ENCODE measurements around the gene NLGN1.

Gene NLGN1

DNA sequence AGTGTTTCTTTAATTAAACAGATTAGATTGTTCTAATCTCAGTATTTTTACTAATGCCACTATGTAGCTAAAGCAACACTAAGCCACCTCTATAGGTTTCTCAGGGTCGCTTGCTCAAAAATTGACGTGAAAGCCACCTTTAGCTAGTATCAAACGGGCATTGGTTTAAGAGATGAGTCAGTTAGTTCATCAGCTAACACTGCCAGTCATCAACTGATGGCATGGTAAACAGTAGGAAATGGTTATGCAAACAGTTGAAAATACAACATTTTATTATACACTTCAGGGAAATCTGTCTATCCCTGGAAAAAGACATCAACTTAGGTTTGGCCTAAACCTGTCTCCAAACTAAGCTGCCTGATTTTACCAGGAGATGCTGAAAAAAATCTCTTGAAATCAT lies 879.3 kb downstream of the NLGN1 start:
- H3K36me3 ChIP-seq (ENCODE audit: control insufficient read depth in 4 of 4, insufficient read depth in 4 of 4, low read length in 3 of 4) = peaks cover 0 to 2% (median 0%) of the 10 kb centered on the region in 4 experiments
- WGBS (ENCODE audit: insufficient coverage) = 100% methylated on average over 3 of the region's 3 CpGs
- H3K27ac ChIP-seq (ENCODE audit: insufficient read depth in 1 of 2, low read depth in 1 of 2, low read length in 2 of 2, poor library complexity in 1 of 2, severe bottlenecking in 2 of 2) = no peak overlapping the region
- no peaks in the 10 kb centered on the region for H3K27me3 ChIP-seq (replicated peaks in 2 of 5; ENCODE audit: control insufficient read depth in 4 of 5, insufficient read depth in 5 of 5, low read length in 4 of 5)
- no peaks in the 10 kb centered on the region for H3K4me1 ChIP-seq (ENCODE audit: control extremely low read depth in 1 of 4, control insufficient read depth in 4 of 4, insufficient read depth in 4 of 4, low read length in 3 of 4)
- no peak for DNase-seq
- ChIA-PET CTCF (no interaction called here), POLR2A (no interaction called here)
- H3K4me3 ChIP-seq (ENCODE audit: control insufficient read depth in 1 of 7, extremely low read depth in 1 of 7, insufficient read depth in 4 of 7, low read depth in 2 of 7, low read length in 6 of 7) = no peak overlapping the region
- H3K9me3 ChIP-seq (ENCODE audit: control extremely low read depth in 1 of 5, control insufficient read depth in 4 of 5, insufficient read depth in 2 of 5, low read depth in 1 of 5, low read length in 4 of 5) = no peaks in the 10 kb centered on the region

DNA sequence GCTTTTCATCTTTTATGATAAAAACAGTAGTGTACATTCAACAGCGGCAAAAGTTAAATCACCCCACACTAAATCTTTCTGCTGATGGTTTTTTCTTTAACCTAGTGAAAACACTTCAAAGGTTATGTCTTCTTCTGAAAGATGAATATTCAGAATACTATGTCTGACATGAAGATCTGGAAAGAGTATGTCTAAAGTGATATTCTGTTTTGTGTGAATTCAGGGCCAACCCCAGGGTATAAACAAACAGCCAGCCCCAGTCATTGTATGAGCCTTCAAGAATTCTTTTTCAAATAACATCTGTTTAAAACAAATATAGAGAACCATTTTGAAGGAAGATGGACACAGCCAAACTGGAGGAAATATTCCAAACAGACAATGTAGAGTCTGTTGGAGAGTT lies 880.5 kb downstream of the NLGN1 start:
- peaks cover 0 to 2% (median 0%) of the 10 kb centered on the region in 4 experiments for H3K36me3 ChIP-seq (ENCODE audit: control insufficient read depth in 4 of 4, insufficient read depth in 4 of 4, low read length in 3 of 4)
- no peak overlapping the region for H3K4me3 ChIP-seq (ENCODE audit: control insufficient read depth in 1 of 7, extremely low read depth in 1 of 7, insufficient read depth in 4 of 7, low read depth in 2 of 7, low read length in 6 of 7)
- ChIA-PET POLR2A (no interaction called here), CTCF (no interaction called here)
- H3K4me1 ChIP-seq (ENCODE audit: control extremely low read depth in 1 of 4, control insufficient read depth in 4 of 4, insufficient read depth in 4 of 4, low read length in 3 of 4) = no peaks in the 10 kb centered on the region
- no peaks in the 10 kb centered on the region for H3K27me3 ChIP-seq (replicated peaks in 2 of 5; ENCODE audit: control insufficient read depth in 4 of 5, insufficient read depth in 5 of 5, low read length in 4 of 5)
- DNase-seq = no peak
- H3K27ac ChIP-seq (ENCODE audit: insufficient read depth in 1 of 2, low read depth in 1 of 2, low read length in 2 of 2, poor library complexity in 1 of 2, severe bottlenecking in 2 of 2) = no peak overlapping the region
- no peaks in the 10 kb centered on the region for H3K9me3 ChIP-seq (ENCODE audit: control extremely low read depth in 1 of 5, control insufficient read depth in 4 of 5, insufficient read depth in 2 of 5, low read depth in 1 of 5, low read length in 4 of 5)
- no CpG with 5 or more reads among the region's 1 CpG for WGBS (ENCODE audit: insufficient coverage)

DNA sequence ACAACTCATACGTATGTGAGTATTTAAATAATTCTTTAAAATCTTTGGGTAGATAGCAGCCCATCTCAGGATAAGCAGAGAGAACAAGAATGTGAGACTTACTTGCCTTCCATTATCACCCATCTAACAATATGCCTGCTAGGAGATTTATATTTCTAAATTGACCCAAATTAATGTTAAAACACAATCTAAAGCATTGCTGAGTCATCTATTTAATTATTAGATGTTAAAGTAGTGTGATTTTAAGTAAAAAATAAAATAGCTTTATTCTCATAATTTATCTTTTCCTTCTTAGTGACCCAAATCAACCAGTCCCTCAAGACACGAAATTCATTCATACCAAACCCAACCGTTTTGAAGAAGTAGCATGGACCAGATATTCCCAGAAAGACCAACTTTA lies 882.6 kb downstream of the NLGN1 start:
- 93% methylated on average over 2 of the region's 3 CpGs for WGBS (ENCODE audit: insufficient coverage)
- H3K27me3 ChIP-seq (replicated peaks in 2 of 5; ENCODE audit: control insufficient read depth in 4 of 5, insufficient read depth in 5 of 5, low read length in 4 of 5) = no peaks in the 10 kb centered on the region
- CTCF ChIA-PET = no interaction called here
- H3K4me1 ChIP-seq (ENCODE audit: control extremely low read depth in 1 of 4, control insufficient read depth in 4 of 4, insufficient read depth in 4 of 4, low read length in 3 of 4) = no peaks in the 10 kb centered on the region
- DNase-seq = no peak
- no peak overlapping the region for H3K4me3 ChIP-seq (ENCODE audit: control insufficient read depth in 1 of 7, extremely low read depth in 1 of 7, insufficient read depth in 4 of 7, low read depth in 2 of 7, low read length in 6 of 7)
- POLR2A ChIA-PET = no interaction called here
- H3K9me3 ChIP-seq (ENCODE audit: control extremely low read depth in 1 of 5, control insufficient read depth in 4 of 5, insufficient read depth in 2 of 5, low read depth in 1 of 5, low read length in 4 of 5) = no peaks in the 10 kb centered on the region
- no peak overlapping the region for H3K27ac ChIP-seq (ENCODE audit: insufficient read depth in 1 of 2, low read depth in 1 of 2, low read length in 2 of 2, poor library complexity in 1 of 2, severe bottlenecking in 2 of 2)
- peaks cover 0 to 2% (median 0%) of the 10 kb centered on the region in 4 experiments for H3K36me3 ChIP-seq (ENCODE audit: control insufficient read depth in 4 of 4, insufficient read depth in 4 of 4, low read length in 3 of 4)

DNA sequence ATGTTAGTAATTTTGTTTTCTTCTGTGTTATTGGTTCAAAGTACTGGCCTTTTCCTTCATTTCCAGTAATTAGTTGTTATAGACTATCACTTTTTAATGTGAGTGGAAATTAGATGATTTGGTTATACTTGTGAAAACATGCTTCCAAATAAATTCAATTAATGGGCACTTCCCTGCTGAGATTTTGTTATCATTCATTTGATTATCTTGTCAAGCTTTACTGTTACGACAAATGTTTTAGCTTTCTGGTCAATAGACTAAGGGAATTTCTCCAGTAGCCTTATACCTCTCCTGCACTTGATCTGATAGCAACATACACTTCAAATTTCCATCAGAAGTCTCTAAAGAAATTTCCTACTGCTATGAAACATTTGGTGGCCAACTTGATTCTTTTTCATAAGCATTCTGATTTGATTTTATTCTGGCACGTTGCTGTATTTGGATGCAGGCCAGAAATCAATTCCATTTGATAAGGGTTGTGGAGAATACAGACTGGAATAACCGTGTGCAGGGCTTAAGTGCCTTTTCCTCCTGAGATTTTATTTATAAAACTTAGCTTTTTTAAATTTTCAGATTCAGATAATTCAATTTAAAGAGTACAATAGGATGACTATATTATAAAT lies 887.8 kb downstream of the NLGN1 start:
- DNase-seq = no peak
- H3K9me3 ChIP-seq (ENCODE audit: control extremely low read depth in 1 of 5, control insufficient read depth in 4 of 5, insufficient read depth in 2 of 5, low read depth in 1 of 5, low read length in 4 of 5) = no peaks in the 10 kb centered on the region
- ChIA-PET CTCF (no interaction called here), POLR2A (no interaction called here)
- no peak overlapping the region for H3K4me3 ChIP-seq (ENCODE audit: control insufficient read depth in 1 of 7, extremely low read depth in 1 of 7, insufficient read depth in 4 of 7, low read depth in 2 of 7, low read length in 6 of 7)
- no peak overlapping the region for H3K27ac ChIP-seq (ENCODE audit: insufficient read depth in 1 of 2, low read depth in 1 of 2, low read length in 2 of 2, poor library complexity in 1 of 2, severe bottlenecking in 2 of 2)
- peaks cover 0 to 2% (median 0%) of the 10 kb centered on the region in 4 experiments for H3K36me3 ChIP-seq (ENCODE audit: control insufficient read depth in 4 of 4, insufficient read depth in 4 of 4, low read length in 3 of 4)
- H3K4me1 ChIP-seq (ENCODE audit: control extremely low read depth in 1 of 4, control insufficient read depth in 4 of 4, insufficient read depth in 4 of 4, low read length in 3 of 4) = no peaks in the 10 kb centered on the region
- 86% methylated on average over 1 of the region's 3 CpGs for WGBS (ENCODE audit: insufficient coverage)
- no peaks in the 10 kb centered on the region for H3K27me3 ChIP-seq (replicated peaks in 2 of 5; ENCODE audit: control insufficient read depth in 4 of 5, insufficient read depth in 5 of 5, low read length in 4 of 5)

DNA sequence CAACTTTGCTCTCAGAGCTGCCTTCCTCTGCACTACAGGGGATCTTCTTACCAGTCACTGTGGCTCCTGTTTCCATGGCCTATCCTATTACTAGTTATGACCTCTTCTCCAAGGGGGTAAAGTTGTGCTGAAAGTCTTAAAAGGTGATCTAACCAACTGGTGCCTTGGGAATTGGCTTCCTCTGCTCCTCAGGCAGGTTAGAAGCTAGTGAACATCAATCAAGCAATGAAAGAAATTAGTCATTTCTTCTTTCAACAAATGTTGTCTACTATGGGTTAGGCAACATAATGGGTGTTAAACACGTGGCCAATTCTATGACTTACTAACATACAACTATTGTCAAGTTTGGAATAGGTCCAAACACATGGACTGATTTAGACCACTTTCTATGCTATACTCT lies 890.2 kb downstream of the NLGN1 start:
- H3K27me3 ChIP-seq (replicated peaks in 2 of 5; ENCODE audit: control insufficient read depth in 4 of 5, insufficient read depth in 5 of 5, low read length in 4 of 5) = no peaks in the 10 kb centered on the region
- ChIA-PET CTCF (no interaction called here), POLR2A (no interaction called here)
- no peak overlapping the region for H3K27ac ChIP-seq (ENCODE audit: insufficient read depth in 1 of 2, low read depth in 1 of 2, low read length in 2 of 2, poor library complexity in 1 of 2, severe bottlenecking in 2 of 2)
- no peaks in the 10 kb centered on the region for H3K9me3 ChIP-seq (ENCODE audit: control extremely low read depth in 1 of 5, control insufficient read depth in 4 of 5, insufficient read depth in 2 of 5, low read depth in 1 of 5, low read length in 4 of 5)
- no peak for DNase-seq
- H3K36me3 ChIP-seq (ENCODE audit: control insufficient read depth in 4 of 4, insufficient read depth in 4 of 4, low read length in 3 of 4) = no peaks in the 10 kb centered on the region
- no peak overlapping the region for H3K4me3 ChIP-seq (ENCODE audit: control insufficient read depth in 1 of 7, extremely low read depth in 1 of 7, insufficient read depth in 4 of 7, low read depth in 2 of 7, low read length in 6 of 7)
- WGBS (ENCODE audit: insufficient coverage) = no CpG with 5 or more reads among the region's 1 CpG
- no peaks in the 10 kb centered on the region for H3K4me1 ChIP-seq (ENCODE audit: control extremely low read depth in 1 of 4, control insufficient read depth in 4 of 4, insufficient read depth in 4 of 4, low read length in 3 of 4)

DNA sequence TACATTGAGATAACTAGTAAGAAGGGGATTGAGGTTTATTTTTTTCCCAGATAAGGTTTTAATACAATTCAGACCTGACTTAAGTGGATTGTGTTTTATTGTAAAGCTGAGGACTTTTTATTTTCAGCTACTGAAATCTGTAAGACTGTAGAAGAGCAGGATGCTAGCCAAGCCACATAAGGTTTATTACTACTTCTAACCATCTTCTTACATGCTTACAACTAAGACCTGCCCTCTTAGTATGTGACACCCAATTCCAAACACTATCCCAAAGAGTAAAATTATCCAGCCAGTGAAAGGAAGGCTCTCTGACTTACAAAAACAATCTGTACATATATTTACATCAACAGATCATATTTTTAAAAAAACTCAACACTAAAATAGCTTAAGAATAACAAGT lies 897.1 kb downstream of the NLGN1 start:
- no peak overlapping the region for H3K27ac ChIP-seq (ENCODE audit: insufficient read depth in 1 of 2, low read depth in 1 of 2, low read length in 2 of 2, poor library complexity in 1 of 2, severe bottlenecking in 2 of 2)
- no peaks in the 10 kb centered on the region for H3K27me3 ChIP-seq (replicated peaks in 2 of 5; ENCODE audit: control insufficient read depth in 4 of 5, insufficient read depth in 5 of 5, low read length in 4 of 5)
- no peak for DNase-seq
- no peaks in the 10 kb centered on the region for H3K9me3 ChIP-seq (ENCODE audit: control extremely low read depth in 1 of 5, control insufficient read depth in 4 of 5, insufficient read depth in 2 of 5, low read depth in 1 of 5, low read length in 4 of 5)
- no peaks in the 10 kb centered on the region for H3K4me1 ChIP-seq (ENCODE audit: control extremely low read depth in 1 of 4, control insufficient read depth in 4 of 4, insufficient read depth in 4 of 4, low read length in 3 of 4)
- POLR2A ChIA-PET = no interaction called here
- CTCF ChIA-PET = no interaction called here
- H3K36me3 ChIP-seq (ENCODE audit: control insufficient read depth in 4 of 4, insufficient read depth in 4 of 4, low read length in 3 of 4) = no peaks in the 10 kb centered on the region
- H3K4me3 ChIP-seq (ENCODE audit: control insufficient read depth in 1 of 7, extremely low read depth in 1 of 7, insufficient read depth in 4 of 7, low read depth in 2 of 7, low read length in 6 of 7) = no peak overlapping the region

DNA sequence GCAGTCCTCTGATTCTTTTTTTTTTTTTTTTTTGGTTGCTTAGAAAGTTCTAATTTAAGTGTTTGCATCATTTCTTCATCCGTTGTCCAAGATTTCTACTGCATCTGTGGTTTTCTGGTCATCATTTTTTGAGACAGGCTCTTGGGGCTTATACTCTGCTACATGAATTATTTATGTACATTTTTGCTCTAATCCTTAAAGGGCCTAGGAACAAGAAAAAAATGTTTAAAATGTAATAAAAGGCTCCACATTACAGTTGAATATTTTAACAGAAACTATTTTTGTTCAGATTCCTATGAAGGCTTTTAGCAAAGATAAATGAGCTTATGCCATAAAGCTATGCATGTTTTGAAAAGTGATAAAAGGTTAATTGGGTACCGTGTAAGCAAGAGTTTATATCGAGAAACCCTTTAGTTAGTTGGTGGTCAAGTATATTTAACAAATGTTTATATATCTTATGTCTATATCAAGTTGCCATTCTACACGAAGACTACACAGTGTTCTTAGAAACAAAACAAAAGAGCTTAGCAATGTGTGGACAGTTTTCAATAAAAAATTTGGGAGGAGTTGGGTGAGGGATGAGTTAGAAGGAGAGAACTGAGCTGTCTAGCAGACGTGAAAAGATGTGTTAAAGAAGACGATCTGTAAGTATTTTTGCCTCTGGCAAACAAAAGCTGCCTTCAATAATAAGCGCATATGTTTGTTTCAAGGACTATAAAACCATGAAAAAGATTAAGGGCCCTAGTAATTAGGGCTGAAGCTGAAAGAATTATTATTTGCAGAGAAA lies 898.0 kb downstream of the NLGN1 start:
- H3K9me3 ChIP-seq (ENCODE audit: control extremely low read depth in 1 of 5, control insufficient read depth in 4 of 5, insufficient read depth in 2 of 5, low read depth in 1 of 5, low read length in 4 of 5) = no peaks in the 10 kb centered on the region
- H3K36me3 ChIP-seq (ENCODE audit: control insufficient read depth in 4 of 4, insufficient read depth in 4 of 4, low read length in 3 of 4) = no peaks in the 10 kb centered on the region
- H3K27ac ChIP-seq (ENCODE audit: insufficient read depth in 1 of 2, low read depth in 1 of 2, low read length in 2 of 2, poor library complexity in 1 of 2, severe bottlenecking in 2 of 2) = no peak overlapping the region
- WGBS (ENCODE audit: insufficient coverage) = 90% methylated on average over 2 of the region's 7 CpGs
- no peaks in the 10 kb centered on the region for H3K27me3 ChIP-seq (replicated peaks in 2 of 5; ENCODE audit: control insufficient read depth in 4 of 5, insufficient read depth in 5 of 5, low read length in 4 of 5)
- no peak for DNase-seq
- ChIA-PET POLR2A (no interaction called here), CTCF (no interaction called here)
- no peaks in the 10 kb centered on the region for H3K4me1 ChIP-seq (ENCODE audit: control extremely low read depth in 1 of 4, control insufficient read depth in 4 of 4, insufficient read depth in 4 of 4, low read length in 3 of 4)
- H3K4me3 ChIP-seq (ENCODE audit: control insufficient read depth in 1 of 7, extremely low read depth in 1 of 7, insufficient read depth in 4 of 7, low read depth in 2 of 7, low read length in 6 of 7) = no peak overlapping the region

All from common myeloid progenitor, CD34-positive (primary cell).